ENCODE data around the gene CREB3L2.

- TF ChIP-seq ZSCAN30 (CRISPR knock-in tag; IDR thresholded peaks at IDR 0.05), result no peak
- TF ChIP-seq EED (CRISPR knock-in tag; IDR thresholded peaks at IDR 0.05), result no peak
- TF ChIP-seq ZNF17 (CRISPR knock-in tag; IDR thresholded peaks at IDR 0.05), result no peak
- no peak for TF ChIP-seq CSRNP2 (CRISPR knock-in tag; conservative IDR thresholded peaks at IDR 0.05; ENCODE audit: low read depth)
- TF ChIP-seq TOE1 (CRISPR knock-in tag; IDR thresholded peaks at IDR 0.05), result no peak
- TF ChIP-seq BRCA1 (CRISPR knock-in tag; IDR thresholded peaks at IDR 0.05), result no peak
- TF ChIP-seq SETDB1 (CRISPR knock-in tag; IDR thresholded peaks at IDR 0.05; ENCODE audit: borderline replicate concordance), result no peak
- no peak for TF ChIP-seq MAX (IDR thresholded peaks at IDR 0.05)
- no peak for TF ChIP-seq SCMH1 (CRISPR knock-in tag; IDR thresholded peaks at IDR 0.05; ENCODE audit: borderline replicate concordance)
- no peak for TF ChIP-seq ZNF333 (CRISPR knock-in tag; IDR thresholded peaks at IDR 0.05; ENCODE audit: borderline replicate concordance)
- no peak for TF ChIP-seq CTCF (CRISPR knock-in tag; IDR thresholded peaks at IDR 0.05)
- TF ChIP-seq REST (IDR thresholded peaks at IDR 0.05; ENCODE audit: borderline replicate concordance in 1 of 2, low read depth in 1 of 2, low read length in 2 of 2), result no peak
- no peak for TF ChIP-seq NCOR1 (IDR thresholded peaks at IDR 0.05; ENCODE audit: borderline replicate concordance, low read length)
These were observed 30.9 kb upstream of the CREB3L2 start for GRCh38 chr7:138032770-138033169.
